A549 (cell line): ENCODE measurements around the gene TCF3. TPM values are rescaled to one million over a fixed set of nuclear protein-coding genes. Genes with fewer than 3 reads are reported as not detected.

Experiments used
- ATAC-seq, 2 experiments: fragments of 200-7000 bp in 1 of 2; fragments of >200 bp in 1 of 2; cut with Nextera tagmentation in 1 of 2; cut with Tn5 transposase in 1 of 2; 3 replicates each; pipeline versions ENCODE4 v1.8.0 to v1.9.1; 2018 to 2020; ENCODE audit warnings: mild to moderate bottlenecking in 1 of 2, moderate library complexity in 1 of 2
- CTCF ChIA-PET: fragments of 300-600 bp; sonication (Branson Sonifier 250); formaldehyde crosslinking; extraction: SDS; loops from one replicate; lab custom pipeline; 2021; ENCODE audit warnings: antibody characterized with exemption, inconsistent platforms; lab: Yijun Ruan, JAX
- POLR2A ChIA-PET: fragments of 350-600 bp; formaldehyde crosslinking; extraction: SDS; loops from one replicate; lab custom pipeline; 2021; ENCODE audit warnings: antibody characterized with exemption, inconsistent platforms; lab: Yijun Ruan, JAX
- DNase-seq, 2 experiments: peaks; one replicate each; pipeline versions ENCODE4 v3.0.0 to v3.0.0-alpha.2; 2011 to 2016; ENCODE audit warnings: low read depth in 1 of 2, low spot score in 1 of 2
- FAIRE-seq: peaks from 2 replicates; lab custom pipeline; 2011; peaks lifted over from hg19 to GRCh38; lab: Jason Lieb, UNC
- H3K27ac ChIP-seq, 2 experiments: fragments of >200 bp; sonication (Bioruptor Twin); formaldehyde crosslinking; 3 replicates each; pipeline ENCODE4 v1.5.1; 2016 to 2017
- H3K4me1 ChIP-seq: fragments of >200 bp; sonication (Bioruptor Twin); formaldehyde crosslinking; 3 replicates; pipeline ENCODE4 v1.6.1; 2016
- H3K4me2 ChIP-seq: fragments of >200 bp; sonication (Bioruptor Twin); formaldehyde crosslinking; 3 replicates; pipeline ENCODE4 v1.6.1; 2016
- H3K4me3 ChIP-seq: fragments of >200 bp; sonication (Bioruptor Twin); formaldehyde crosslinking; 3 replicates; pipeline ENCODE4 v1.5.1; 2016
- H3K9me3 ChIP-seq: fragments of >200 bp; sonication (Bioruptor Twin); formaldehyde crosslinking; 3 replicates; pipeline ENCODE4 v1.6.1; 2016
- BHLHE40 ChIP-seq: IDR thresholded peaks from 2 replicates; pipeline ENCODE4 v1.6.1; 2012; ENCODE audit warnings: low read depth, low read length, inconsistent platforms
- FOSB ChIP-seq: fragments of 250-450 bp; sonication (Bioruptor Pico); IDR thresholded peaks from 2 replicates; pipeline ENCODE4 v1.5.0; 2020; ENCODE audit warnings: mild to moderate bottlenecking, moderate library complexity
- FOXS1 ChIP-seq: fragments of 250-450 bp; sonication (Bioruptor Pico); IDR thresholded peaks from 2 replicates; pipeline ENCODE4 v1.5.0; 2020; ENCODE audit warnings: mild to moderate bottlenecking, moderate library complexity
- HOXB13 ChIP-seq: fragments of 250-450 bp; sonication (Bioruptor Pico); IDR thresholded peaks from 2 replicates; pipeline ENCODE4 v1.5.0; 2020; ENCODE audit warnings: low read depth, mild to moderate bottlenecking, moderate library complexity
- HOXB5 ChIP-seq: fragments of 250-450 bp; sonication (Bioruptor Pico); IDR thresholded peaks from 2 replicates; pipeline ENCODE4 v1.5.0; 2020; ENCODE audit warnings: mild to moderate bottlenecking, moderate library complexity
- MAFK ChIP-seq: fragments of 450-650 bp; IDR thresholded peaks from 2 replicates; pipeline ENCODE4 v1.6.1; 2014; ENCODE audit not compliant: partially characterized antibody
- MAX ChIP-seq: IDR thresholded peaks from 2 replicates; pipeline ENCODE4 v1.6.1; 2012
- NPAS2 ChIP-seq: fragments of 250-450 bp; sonication (Bioruptor Pico); IDR thresholded peaks from 2 replicates; pipeline ENCODE4 v1.8.0; 2022; ENCODE audit warnings: mild to moderate bottlenecking, moderate library complexity, borderline replicate concordance
- PHF8 ChIP-seq: fragments of 200-600 bp; sonication (generic); IDR thresholded peaks from 2 replicates; pipeline ENCODE4 v1.6.1; 2016; ENCODE audit warnings: low read depth, mild to moderate bottlenecking, antibody characterized with exemption, moderate library complexity, borderline replicate concordance
- POLR2A ChIP-seq: IDR thresholded peaks from 2 replicates; pipeline ENCODE4 v1.6.1; 2012; ENCODE audit warnings: mild to moderate bottlenecking, low read length
- POLR2AphosphoS2 ChIP-seq: conservative IDR thresholded peaks from 2 replicates; pipeline ENCODE4 v1.6.1; 2012; ENCODE audit warnings: low read length, improper control_type of control experiment, inconsistent platforms
- RARB ChIP-seq: fragments of 250-450 bp; sonication (Bioruptor Pico); IDR thresholded peaks from 2 replicates; pipeline ENCODE4 v1.8.0; 2021; ENCODE audit warnings: mild to moderate bottlenecking, moderate library complexity
- SREBF2 ChIP-seq: fragments of 450-650 bp; IDR thresholded peaks from 2 replicates; pipeline ENCODE4 v1.6.1; 2014; ENCODE audit warnings: mild to moderate bottlenecking, moderate library complexity
- ZC3H11A ChIP-seq: fragments of 450-650 bp; IDR thresholded peaks from 2 replicates; pipeline ENCODE4 v1.6.1; 2014; ENCODE audit warnings: antibody characterized with exemption, mild to moderate bottlenecking
- ZFP36 ChIP-seq: fragments of 450-650 bp; IDR thresholded peaks from 2 replicates; pipeline ENCODE4 v1.6.1; 2014; ENCODE audit warnings: borderline replicate concordance; ENCODE audit not compliant: partially characterized antibody
- ZNF302 ChIP-seq: fragments of 250-450 bp; sonication (Bioruptor Pico); IDR thresholded peaks from 2 replicates; pipeline ENCODE4 v1.9.0; 2021; ENCODE audit warnings: inconsistent platforms, mild to moderate bottlenecking, moderate library complexity
- WGBS: methylation state at CpG from one replicate; pipeline ENCODE4 v1.1.6; 2017; ENCODE audit errors: missing lambda C conversion rate; 5-methylcytosine and 5-hydroxymethylcytosine counted together
- polyA plus RNA-seq, 4 experiments: library from polyadenylated mRNA; depleted of rRNA in 3 of 4; stranded (reverse); fragments of >200 nt; fragmentation: RNase III in 1 of 4; extraction: RNeasy Plus Mini Kit Qiagen cat#74134 plus additional on column Dnase treatment in 1 of 4; gene quantifications; 2 replicates in 3 of 4; 3 replicates in 1 of 4; pipeline ENCODE4 v1.2.3, GENCODE V29; 2011 to 2017
- TF ChIP-seq, protein P1 (sequence below): fragments of >200 bp; sonication (Bioruptor Twin); formaldehyde crosslinking; IDR thresholded peaks from 3 replicates; pipeline ENCODE4 v1.6.1; 2016
- TF ChIP-seq, protein P2 (sequence below): fragments of >200 bp; sonication (Bioruptor Twin); formaldehyde crosslinking; IDR thresholded peaks from 3 replicates; pipeline ENCODE4 v1.5.1; 2016
- TF ChIP-seq, protein P3 (sequence below): fragments of 250-450 bp; sonication (Bioruptor Pico); IDR thresholded peaks from 2 replicates; pipeline ENCODE4 v1.5.0; 2021; ENCODE audit warnings: mild to moderate bottlenecking, moderate library complexity, borderline replicate concordance
- TF ChIP-seq, protein P4 (sequence below): IDR thresholded peaks from 2 replicates; pipeline ENCODE4 v1.6.1; 2012
- TF ChIP-seq, protein P5 (sequence below): fragments of 200-600 bp; sonication (generic); IDR thresholded peaks from 2 replicates; pipeline ENCODE4 v1.6.1; 2016; ENCODE audit warnings: antibody characterized with exemption, mild to moderate bottlenecking, moderate library complexity

TCF3 gene
- polyA plus RNA-seq, 2 of the 4 experiments (the other 2 are of a cell fraction), result 25.6 to 52.6 TPM

- ChIA-PET POLR2A (no interaction called here), CTCF (no interaction called here)
- DNase-seq (no peak), ATAC-seq (no peak), FAIRE-seq (no peak)
- no peak for TF ChIP-seq ZFP36
- no peak for TF ChIP-seq POLR2A
- no peak for TF ChIP-seq PHF8
- no peak for TF ChIP-seq FOXS1 (CRISPR knock-in tag)
- no peak for TF ChIP-seq FOSB
- no peak for TF ChIP-seq ZC3H11A
- no peak for TF ChIP-seq MAFK
- TF ChIP-seq, protein P1, sequence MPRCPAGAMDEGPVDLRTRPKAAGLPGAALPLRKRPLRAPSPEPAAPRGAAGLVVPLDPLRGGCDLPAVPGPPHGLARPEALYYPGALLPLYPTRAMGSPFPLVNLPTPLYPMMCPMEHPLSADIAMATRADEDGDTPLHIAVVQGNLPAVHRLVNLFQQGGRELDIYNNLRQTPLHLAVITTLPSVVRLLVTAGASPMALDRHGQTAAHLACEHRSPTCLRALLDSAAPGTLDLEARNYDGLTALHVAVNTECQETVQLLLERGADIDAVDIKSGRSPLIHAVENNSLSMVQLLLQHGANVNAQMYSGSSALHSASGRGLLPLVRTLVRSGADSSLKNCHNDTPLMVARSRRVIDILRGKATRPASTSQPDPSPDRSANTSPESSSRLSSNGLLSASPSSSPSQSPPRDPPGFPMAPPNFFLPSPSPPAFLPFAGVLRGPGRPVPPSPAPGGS, result no peak
- no peak for TF ChIP-seq BHLHE40
- TF ChIP-seq POLR2AphosphoS2, result no peak
- TF ChIP-seq, protein P2, sequence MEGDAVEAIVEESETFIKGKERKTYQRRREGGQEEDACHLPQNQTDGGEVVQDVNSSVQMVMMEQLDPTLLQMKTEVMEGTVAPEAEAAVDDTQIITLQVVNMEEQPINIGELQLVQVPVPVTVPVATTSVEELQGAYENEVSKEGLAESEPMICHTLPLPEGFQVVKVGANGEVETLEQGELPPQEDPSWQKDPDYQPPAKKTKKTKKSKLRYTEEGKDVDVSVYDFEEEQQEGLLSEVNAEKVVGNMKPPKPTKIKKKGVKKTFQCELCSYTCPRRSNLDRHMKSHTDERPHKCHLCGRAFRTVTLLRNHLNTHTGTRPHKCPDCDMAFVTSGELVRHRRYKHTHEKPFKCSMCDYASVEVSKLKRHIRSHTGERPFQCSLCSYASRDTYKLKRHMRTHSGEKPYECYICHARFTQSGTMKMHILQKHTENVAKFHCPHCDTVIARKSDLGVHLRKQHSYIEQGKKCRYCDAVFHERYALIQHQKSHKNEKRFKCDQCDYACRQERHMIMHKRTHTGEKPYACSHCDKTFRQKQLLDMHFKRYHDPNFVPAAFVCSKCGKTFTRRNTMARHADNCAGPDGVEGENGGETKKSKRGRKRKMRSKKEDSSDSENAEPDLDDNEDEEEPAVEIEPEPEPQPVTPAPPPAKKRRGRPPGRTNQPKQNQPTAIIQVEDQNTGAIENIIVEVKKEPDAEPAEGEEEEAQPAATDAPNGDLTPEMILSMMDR, result no peak
- TF ChIP-seq, protein P3, sequence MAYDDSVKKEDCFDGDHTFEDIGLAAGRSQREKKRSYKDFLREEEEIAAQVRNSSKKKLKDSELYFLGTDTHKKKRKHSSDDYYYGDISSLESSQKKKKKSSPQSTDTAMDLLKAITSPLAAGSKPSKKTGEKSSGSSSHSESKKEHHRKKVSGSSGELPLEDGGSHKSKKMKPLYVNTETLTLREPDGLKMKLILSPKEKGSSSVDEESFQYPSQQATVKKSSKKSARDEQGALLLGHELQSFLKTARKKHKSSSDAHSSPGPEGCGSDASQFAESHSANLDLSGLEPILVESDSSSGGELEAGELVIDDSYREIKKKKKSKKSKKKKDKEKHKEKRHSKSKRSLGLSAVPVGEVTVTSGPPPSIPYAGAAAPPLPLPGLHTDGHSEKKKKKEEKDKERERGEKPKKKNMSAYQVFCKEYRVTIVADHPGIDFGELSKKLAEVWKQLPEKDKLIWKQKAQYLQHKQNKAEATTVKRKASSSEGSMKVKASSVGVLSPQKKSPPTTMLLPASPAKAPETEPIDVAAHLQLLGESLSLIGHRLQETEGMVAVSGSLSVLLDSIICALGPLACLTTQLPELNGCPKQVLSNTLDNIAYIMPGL, result no peak
- TF ChIP-seq ZNF302 (CRISPR knock-in tag), result no peak
- TF ChIP-seq NPAS2 (CRISPR knock-in tag), result no peak
- TF ChIP-seq HOXB13 (CRISPR knock-in tag), result no peak
- no peak for TF ChIP-seq HOXB5 (CRISPR knock-in tag)
- no peak for TF ChIP-seq SREBF2
- no peak for TF ChIP-seq MAX
- H3K9me3 ChIP-seq, result no peaks in the 10 kb centered on the region
- no peak overlapping the region for H3K27ac ChIP-seq
- WGBS, result 94% methylated on average over 5 of the region's 5 CpGs
- H3K4me3 ChIP-seq, result no peak overlapping the region
- H3K4me1 ChIP-seq, result no peaks in the 10 kb centered on the region
- H3K4me2 ChIP-seq, result no peak overlapping the region
These were observed 29.9 kb downstream of the TCF3 start for GRCh38 chr19:1622541-1622940.

- ChIA-PET CTCF (no interaction called here), POLR2A (no interaction called here)
- no peak overlapping the region for H3K4me3 ChIP-seq
- TF ChIP-seq MAFK (no peak), RARB (CRISPR knock-in tag) (no peak)
- TF ChIP-seq, protein P4, sequence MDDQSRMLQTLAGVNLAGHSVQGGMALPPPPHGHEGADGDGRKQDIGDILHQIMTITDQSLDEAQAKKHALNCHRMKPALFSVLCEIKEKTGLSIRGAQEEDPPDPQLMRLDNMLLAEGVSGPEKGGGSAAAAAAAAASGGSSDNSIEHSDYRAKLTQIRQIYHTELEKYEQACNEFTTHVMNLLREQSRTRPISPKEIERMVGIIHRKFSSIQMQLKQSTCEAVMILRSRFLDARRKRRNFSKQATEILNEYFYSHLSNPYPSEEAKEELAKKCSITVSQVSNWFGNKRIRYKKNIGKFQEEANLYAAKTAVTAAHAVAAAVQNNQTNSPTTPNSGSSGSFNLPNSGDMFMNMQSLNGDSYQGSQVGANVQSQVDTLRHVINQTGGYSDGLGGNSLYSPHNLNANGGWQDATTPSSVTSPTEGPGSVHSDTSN, result no peak
- TF ChIP-seq, protein P5, sequence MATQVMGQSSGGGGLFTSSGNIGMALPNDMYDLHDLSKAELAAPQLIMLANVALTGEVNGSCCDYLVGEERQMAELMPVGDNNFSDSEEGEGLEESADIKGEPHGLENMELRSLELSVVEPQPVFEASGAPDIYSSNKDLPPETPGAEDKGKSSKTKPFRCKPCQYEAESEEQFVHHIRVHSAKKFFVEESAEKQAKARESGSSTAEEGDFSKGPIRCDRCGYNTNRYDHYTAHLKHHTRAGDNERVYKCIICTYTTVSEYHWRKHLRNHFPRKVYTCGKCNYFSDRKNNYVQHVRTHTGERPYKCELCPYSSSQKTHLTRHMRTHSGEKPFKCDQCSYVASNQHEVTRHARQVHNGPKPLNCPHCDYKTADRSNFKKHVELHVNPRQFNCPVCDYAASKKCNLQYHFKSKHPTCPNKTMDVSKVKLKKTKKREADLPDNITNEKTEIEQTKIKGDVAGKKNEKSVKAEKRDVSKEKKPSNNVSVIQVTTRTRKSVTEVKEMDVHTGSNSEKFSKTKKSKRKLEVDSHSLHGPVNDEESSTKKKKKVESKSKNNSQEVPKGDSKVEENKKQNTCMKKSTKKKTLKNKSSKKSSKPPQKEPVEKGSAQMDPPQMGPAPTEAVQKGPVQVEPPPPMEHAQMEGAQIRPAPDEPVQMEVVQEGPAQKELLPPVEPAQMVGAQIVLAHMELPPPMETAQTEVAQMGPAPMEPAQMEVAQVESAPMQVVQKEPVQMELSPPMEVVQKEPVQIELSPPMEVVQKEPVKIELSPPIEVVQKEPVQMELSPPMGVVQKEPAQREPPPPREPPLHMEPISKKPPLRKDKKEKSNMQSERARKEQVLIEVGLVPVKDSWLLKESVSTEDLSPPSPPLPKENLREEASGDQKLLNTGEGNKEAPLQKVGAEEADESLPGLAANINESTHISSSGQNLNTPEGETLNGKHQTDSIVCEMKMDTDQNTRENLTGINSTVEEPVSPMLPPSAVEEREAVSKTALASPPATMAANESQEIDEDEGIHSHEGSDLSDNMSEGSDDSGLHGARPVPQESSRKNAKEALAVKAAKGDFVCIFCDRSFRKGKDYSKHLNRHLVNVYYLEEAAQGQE, result no peak
- no peaks in the 10 kb centered on the region for H3K9me3 ChIP-seq
- DNase-seq (no peak), FAIRE-seq (no peak), ATAC-seq (no peak)
- no peak overlapping the region for H3K27ac ChIP-seq
- H3K4me1 ChIP-seq, result no peaks in the 10 kb centered on the region
- 100% methylated on average over 1 of the region's 23 CpGs for WGBS
- no peak overlapping the region for H3K4me2 ChIP-seq
These were observed 30.4 kb downstream of the TCF3 start for GRCh38 chr19:1622007-1622406.
